HEK293 (cell line): ENCODE results near the gene AIG1.
A peak's percentile ranks its signal among the peaks of the same experiment; 100 is the strongest.
"Not testable (repeated sequence)": the region's sequence is repeated elsewhere in the genome, so short reads cannot be mapped to it uniquely, and the experiment has no call there.

Experiments
- CTCF ChIA-PET: fragments of 350-600 bp; formaldehyde crosslinking; extraction: SDS; loops from one replicate; lab custom pipeline; 2021; ENCODE audit warnings: antibody characterized with exemption; lab: Yijun Ruan, JAX
- POLR2A ChIA-PET: fragments of 300-600 bp; formaldehyde crosslinking; extraction: SDS; loops from one replicate; lab custom pipeline; 2020; ENCODE audit warnings: antibody characterized with exemption, inconsistent platforms; lab: Yijun Ruan, JAX
- H3K27ac ChIP-seq: fragments of 200-500 bp; sonication (Bioruptor generic); 2 replicates; pipeline ENCODE4 v1.5.1; 2014; ENCODE audit warnings: low read depth, low read length, control low read depth, inconsistent platforms; ENCODE audit errors: extremely low read depth
- H3K36me3 ChIP-seq, 2 experiments: fragments of 200-500 bp in 1 of 2; sonication (Bioruptor generic) in 1 of 2; 1 replicate in 1 of 2; 2 replicates in 1 of 2; pipeline ENCODE4 v1.5.1; 2014 to 2017; ENCODE audit warnings: inconsistent platforms in 2 of 2, low read length in 2 of 2; ENCODE audit not compliant: control insufficient read depth in 2 of 2, insufficient read depth in 1 of 2
- H3K4me1 ChIP-seq: fragments of 200-500 bp; sonication (Bioruptor generic); 2 replicates; pipeline ENCODE4 v1.5.1; 2014; ENCODE audit warnings: mild to moderate bottlenecking, low read length, inconsistent platforms; ENCODE audit not compliant: control insufficient read depth, insufficient read depth
- H3K4me3 ChIP-seq: 2 replicates; pipeline ENCODE4 v1.5.1; 2011; ENCODE audit warnings: low read depth, mild to moderate bottlenecking, control low read depth, low read length, moderate library complexity
- H3K9me3 ChIP-seq: fragments of 200-500 bp; sonication (Bioruptor generic); 2 replicates; pipeline ENCODE4 v1.5.1; 2014; ENCODE audit warnings: low read depth, low read length, inconsistent platforms; ENCODE audit not compliant: control insufficient read depth, insufficient read depth
- BCL11A ChIP-seq: fragments of 450-650 bp; formaldehyde crosslinking; IDR thresholded peaks from 2 replicates; pipeline ENCODE4 v1.5.1; 2016; ENCODE audit warnings: low read depth, missing biosample characterization, missing genetic modification characterization
- GLIS2 ChIP-seq: fragments of 450-650 bp; formaldehyde crosslinking; IDR thresholded peaks from 2 replicates; pipeline ENCODE4 v1.5.1; 2016; ENCODE audit warnings: missing biosample characterization, missing genetic modification characterization
- KLF8 ChIP-seq: fragments of 450-650 bp; formaldehyde crosslinking; IDR thresholded peaks from 2 replicates; pipeline ENCODE4 v1.5.1; 2016; ENCODE audit warnings: missing biosample characterization, missing genetic modification characterization
- ZBTB17 ChIP-seq: fragments of 450-650 bp; formaldehyde crosslinking; IDR thresholded peaks from 2 replicates; pipeline ENCODE4 v1.5.1; 2016; ENCODE audit warnings: missing biosample characterization, missing genetic modification characterization
- ZFP69B ChIP-seq: fragments of 450-650 bp; formaldehyde crosslinking; IDR thresholded peaks from 2 replicates; pipeline ENCODE4 v1.5.1; 2016; ENCODE audit warnings: missing biosample characterization, missing genetic modification characterization
- ZNF121 ChIP-seq: fragments of 450-650 bp; formaldehyde crosslinking; IDR thresholded peaks from 2 replicates; pipeline ENCODE4 v1.5.1; 2016; ENCODE audit warnings: missing biosample characterization, missing genetic modification characterization
- ZNF629 ChIP-seq: fragments of 450-650 bp; formaldehyde crosslinking; IDR thresholded peaks from 2 replicates; pipeline ENCODE4 v1.5.1; 2017; ENCODE audit warnings: missing biosample characterization, missing genetic modification characterization
- ZNF654 ChIP-seq: fragments of 450-650 bp; formaldehyde crosslinking; IDR thresholded peaks from 2 replicates; pipeline ENCODE4 v1.5.1; 2016; ENCODE audit warnings: low read depth, missing biosample characterization, missing genetic modification characterization
- TF ChIP-seq, protein P1 (sequence below): fragments of 450-650 bp; formaldehyde crosslinking; IDR thresholded peaks from 2 replicates; pipeline ENCODE4 v1.5.1; 2016; ENCODE audit warnings: missing biosample characterization, missing genetic modification characterization
- TF ChIP-seq, protein P2 (sequence below): fragments of 450-650 bp; formaldehyde crosslinking; IDR thresholded peaks from 2 replicates; pipeline ENCODE4 v1.5.1; 2016; ENCODE audit warnings: missing biosample characterization, missing genetic modification characterization
- TF ChIP-seq, protein P3 (sequence below): fragments of 450-650 bp; formaldehyde crosslinking; optimal IDR thresholded peaks from 2 replicates; pipeline ENCODE3; 2016; ENCODE audit warnings: missing biosample characterization, mild to moderate bottlenecking, missing genetic modification characterization

Gene AIG1

DNA sequence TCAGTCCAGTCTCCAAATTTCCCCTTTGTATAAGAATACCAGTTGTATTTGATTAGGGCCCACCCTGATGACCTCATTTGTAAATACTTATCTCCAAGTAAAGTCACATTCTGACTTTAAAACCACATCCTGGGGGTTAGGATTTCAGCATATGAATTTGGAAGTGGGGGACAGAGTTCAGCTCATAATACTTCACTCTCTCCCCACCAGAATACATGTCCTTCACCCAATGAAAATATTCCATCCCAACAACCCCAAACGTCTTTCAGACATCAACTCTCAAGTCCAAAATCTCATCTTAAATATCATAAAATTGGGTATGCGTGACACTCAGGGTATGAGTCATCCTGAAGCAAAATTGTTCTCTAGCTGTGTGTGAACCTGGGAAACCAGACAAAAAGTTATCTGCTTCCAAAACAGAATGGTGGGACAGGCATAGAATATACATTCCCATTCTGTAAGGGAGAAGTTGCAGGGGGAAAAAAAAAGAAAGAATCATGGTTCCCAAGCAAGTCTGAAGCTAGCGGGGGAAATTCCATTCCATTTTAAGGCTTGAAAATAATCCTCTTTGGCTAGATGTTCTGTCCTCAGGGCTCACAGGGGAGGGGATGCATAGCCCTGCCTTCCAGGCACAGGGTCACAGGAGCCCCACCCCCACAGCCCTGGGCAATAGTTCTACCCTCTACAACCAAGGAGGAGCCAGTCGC is 275.9 kb downstream of the AIG1 start:
- Histone ChIP-seq H3K9me3 (no peaks in the 10 kb centered on the region), H3K27ac (no peak overlapping the region), H3K36me3 (no peaks in the 10 kb centered on the region), H3K4me3 (no peak overlapping the region), H3K4me1 (0 out of 2 replicates have a peak, but pooled peaks cover 3% of the 10 kb centered on the region)
- TF ChIP-seq, protein P1, sequence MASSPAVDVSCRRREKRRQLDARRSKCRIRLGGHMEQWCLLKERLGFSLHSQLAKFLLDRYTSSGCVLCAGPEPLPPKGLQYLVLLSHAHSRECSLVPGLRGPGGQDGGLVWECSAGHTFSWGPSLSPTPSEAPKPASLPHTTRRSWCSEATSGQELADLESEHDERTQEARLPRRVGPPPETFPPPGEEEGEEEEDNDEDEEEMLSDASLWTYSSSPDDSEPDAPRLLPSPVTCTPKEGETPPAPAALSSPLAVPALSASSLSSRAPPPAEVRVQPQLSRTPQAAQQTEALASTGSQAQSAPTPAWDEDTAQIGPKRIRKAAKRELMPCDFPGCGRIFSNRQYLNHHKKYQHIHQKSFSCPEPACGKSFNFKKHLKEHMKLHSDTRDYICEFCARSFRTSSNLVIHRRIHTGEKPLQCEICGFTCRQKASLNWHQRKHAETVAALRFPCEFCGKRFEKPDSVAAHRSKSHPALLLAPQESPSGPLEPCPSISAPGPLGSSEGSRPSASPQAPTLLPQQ (tag by site-specific recombination) = peak; percentile 70
- 0 out of 2 replicates have a peak, but pooled peaks have one; percentile 28 for TF ChIP-seq ZNF629 (tag by site-specific recombination)
- TF ChIP-seq ZNF121 (tag by site-specific recombination) = no peak
- TF ChIP-seq, protein P2, sequence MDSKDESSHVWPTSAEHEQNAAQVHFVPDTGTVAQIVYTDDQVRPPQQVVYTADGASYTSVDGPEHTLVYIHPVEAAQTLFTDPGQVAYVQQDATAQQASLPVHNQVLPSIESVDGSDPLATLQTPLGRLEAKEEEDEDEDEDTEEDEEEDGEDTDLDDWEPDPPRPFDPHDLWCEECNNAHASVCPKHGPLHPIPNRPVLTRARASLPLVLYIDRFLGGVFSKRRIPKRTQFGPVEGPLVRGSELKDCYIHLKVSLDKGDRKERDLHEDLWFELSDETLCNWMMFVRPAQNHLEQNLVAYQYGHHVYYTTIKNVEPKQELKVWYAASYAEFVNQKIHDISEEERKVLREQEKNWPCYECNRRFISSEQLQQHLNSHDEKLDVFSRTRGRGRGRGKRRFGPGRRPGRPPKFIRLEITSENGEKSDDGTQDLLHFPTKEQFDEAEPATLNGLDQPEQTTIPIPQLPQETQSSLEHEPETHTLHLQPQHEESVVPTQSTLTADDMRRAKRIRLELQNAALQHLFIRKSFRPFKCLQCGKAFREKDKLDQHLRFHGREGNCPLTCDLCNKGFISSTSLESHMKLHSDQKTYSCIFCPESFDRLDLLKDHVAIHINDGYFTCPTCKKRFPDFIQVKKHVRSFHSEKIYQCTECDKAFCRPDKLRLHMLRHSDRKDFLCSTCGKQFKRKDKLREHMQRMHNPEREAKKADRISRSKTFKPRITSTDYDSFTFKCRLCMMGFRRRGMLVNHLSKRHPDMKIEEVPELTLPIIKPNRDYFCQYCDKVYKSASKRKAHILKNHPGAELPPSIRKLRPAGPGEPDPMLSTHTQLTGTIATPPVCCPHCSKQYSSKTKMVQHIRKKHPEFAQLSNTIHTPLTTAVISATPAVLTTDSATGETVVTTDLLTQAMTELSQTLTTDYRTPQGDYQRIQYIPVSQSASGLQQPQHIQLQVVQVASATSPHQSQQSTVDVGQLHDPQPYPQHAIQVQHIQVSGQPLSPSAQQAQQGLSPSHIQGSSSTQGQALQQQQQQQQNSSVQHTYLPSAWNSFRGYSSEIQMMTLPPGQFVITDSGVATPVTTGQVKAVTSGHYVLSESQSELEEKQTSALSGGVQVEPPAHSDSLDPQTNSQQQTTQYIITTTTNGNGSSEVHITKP (tag by site-specific recombination) = peak; percentile 88
- 0 out of 2 replicates have a peak, but pooled peaks have one; percentile 40 for TF ChIP-seq KLF8
- TF ChIP-seq GLIS2 (tag by site-specific recombination) = no peak
- peak; percentile 37; the same call in 1 of the 2 replicates for TF ChIP-seq ZFP69B
- ChIA-PET CTCF (interaction anchor here (0.6 to 2.0 kb wide), 14 partner anchors 8 to 640 kb away, joined by 3 to 8 read pairs (median 4); no protein-coding TSS in a partner anchor), POLR2A (no interaction called here)

DNA sequence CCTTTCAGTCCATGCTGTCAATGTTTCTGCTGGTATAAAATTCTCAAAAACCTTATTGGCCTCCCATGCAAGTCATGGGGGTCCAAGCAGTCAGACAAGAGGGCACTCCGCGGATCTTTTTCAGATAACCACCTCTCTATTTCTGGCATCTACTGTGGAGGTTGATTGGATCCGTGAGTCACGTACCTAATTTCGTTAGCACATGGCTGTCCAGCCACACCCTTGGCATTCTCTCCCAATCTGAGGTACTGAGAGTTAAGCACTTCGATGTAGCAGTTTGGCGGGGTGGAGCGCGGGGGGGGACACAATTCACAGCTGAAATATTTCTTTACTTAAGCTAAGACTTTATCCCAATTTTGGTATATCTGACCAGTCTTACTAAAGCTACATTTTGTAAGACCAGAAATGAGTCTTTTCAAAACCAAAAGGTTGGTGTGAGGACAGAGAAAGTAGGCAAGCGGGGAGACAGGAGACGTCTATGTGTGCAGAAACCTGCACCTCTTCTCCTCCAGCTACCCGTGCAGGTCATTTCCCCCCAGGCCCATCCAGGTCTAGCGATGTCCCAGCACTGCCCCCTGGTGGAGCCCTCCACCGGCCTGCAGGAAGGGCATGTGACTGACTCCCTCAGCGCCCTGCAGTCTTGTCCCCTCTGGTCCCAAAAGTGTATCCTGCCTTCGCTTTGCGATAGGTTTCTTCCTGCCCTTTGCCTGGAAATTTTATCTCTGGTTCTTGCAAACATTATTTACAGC is 276.7 kb downstream of the AIG1 start:
- POLR2A ChIA-PET = no interaction called here
- H3K27ac ChIP-seq = no peak overlapping the region
- H3K36me3 ChIP-seq = no peaks in the 10 kb centered on the region
- H3K9me3 ChIP-seq = no peaks in the 10 kb centered on the region
- CTCF ChIA-PET = interaction anchor here (0.6 to 2.0 kb wide), 22 partner anchors 8 to 645 kb away, joined by 3 to 13 read pairs (median 4); no protein-coding TSS in a partner anchor
- no peak overlapping the region for H3K4me3 ChIP-seq
- 0 out of 2 replicates have a peak, but pooled peaks cover 3% of the 10 kb centered on the region for H3K4me1 ChIP-seq
- TF ChIP-seq, protein P3, sequence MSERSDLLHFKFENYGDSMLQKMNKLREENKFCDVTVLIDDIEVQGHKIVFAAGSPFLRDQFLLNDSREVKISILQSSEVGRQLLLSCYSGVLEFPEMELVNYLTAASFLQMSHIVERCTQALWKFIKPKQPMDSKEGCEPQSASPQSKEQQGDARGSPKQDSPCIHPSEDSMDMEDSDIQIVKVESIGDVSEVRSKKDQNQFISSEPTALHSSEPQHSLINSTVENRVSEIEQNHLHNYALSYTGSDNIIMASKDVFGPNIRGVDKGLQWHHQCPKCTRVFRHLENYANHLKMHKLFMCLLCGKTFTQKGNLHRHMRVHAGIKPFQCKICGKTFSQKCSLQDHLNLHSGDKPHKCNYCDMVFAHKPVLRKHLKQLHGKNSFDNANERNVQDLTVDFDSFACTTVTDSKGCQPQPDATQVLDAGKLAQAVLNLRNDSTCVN (tag by site-specific recombination) = no peak
- TF ChIP-seq ZNF654 = peak; percentile 15; the same call in 1 of the 2 replicates

DNA sequence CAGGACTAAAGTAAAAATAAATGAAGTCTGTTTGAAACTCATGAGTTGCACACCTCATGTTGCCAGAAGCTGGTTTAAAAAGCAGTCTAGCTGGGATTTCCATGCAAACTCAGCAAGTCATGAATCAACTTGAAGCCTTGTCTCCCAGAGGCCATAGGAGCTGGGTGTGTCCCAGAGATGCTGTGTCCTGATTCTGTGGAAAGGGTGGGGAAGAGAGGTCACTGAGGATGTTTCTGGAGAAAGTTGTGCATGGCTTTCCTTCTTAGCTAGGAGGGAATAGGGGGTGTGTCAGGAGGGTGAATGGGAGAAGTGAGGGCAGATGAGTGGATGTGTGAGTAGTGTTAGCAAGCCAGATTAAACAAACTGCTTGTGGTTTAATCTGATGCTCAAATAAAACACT is 278.5 kb downstream of the AIG1 start:
- CTCF ChIA-PET = interaction anchor here (0.6 to 0.8 kb wide), 4 partner anchors 12 to 445 kb away, joined by 3 to 6 read pairs (median 3); no protein-coding TSS in a partner anchor
- Histone ChIP-seq H3K36me3 (no peaks in the 10 kb centered on the region), H3K4me3 (no peak overlapping the region), H3K27ac (no peak overlapping the region), H3K9me3 (no peaks in the 10 kb centered on the region), H3K4me1 (0 out of 2 replicates have a peak, but pooled peaks cover 3% of the 10 kb centered on the region)
- POLR2A ChIA-PET = interaction anchor here (1.3 kb wide), 1 partner anchor 278 kb away, joined by 3 read pairs; the partner anchor contains the start of gene AIG1
- TF ChIP-seq ZBTB17 (tag by site-specific recombination) = no peak
- no peak for TF ChIP-seq BCL11A (tag by site-specific recombination)

DNA sequence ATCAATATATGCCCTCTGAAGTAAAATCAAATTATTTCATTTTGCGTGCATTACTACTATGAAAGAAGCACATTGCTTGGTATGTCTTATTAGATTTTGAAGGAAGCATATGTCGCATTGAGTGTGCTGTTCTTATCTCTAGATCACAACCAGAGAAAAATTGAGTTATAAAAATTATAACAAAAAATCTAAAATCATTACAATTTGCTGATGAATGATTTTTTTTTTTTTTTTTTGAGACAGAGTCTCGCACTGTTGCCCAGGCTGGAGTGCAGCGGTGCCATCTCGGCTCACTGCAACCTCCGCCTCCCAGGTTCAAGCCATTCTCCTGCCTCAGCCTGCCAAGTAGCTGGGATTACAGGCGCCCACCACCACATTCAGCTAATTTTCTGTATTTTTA is 284.8 kb downstream of the AIG1 start:
- H3K27ac ChIP-seq, H3K36me3 ChIP-seq, POLR2A ChIA-PET, H3K4me1 ChIP-seq, H3K9me3 ChIP-seq, H3K4me3 ChIP-seq: not testable (repeated sequence)
- CTCF ChIA-PET = interaction anchor here (2.5 kb wide), 1 partner anchor 8 kb away, joined by 9 read pairs; no protein-coding TSS in a partner anchor
